Karpas-422 (cell line): Measurements from ENCODE around the gene TCF7L2. TPM values are rescaled to one million over a fixed set of nuclear protein-coding genes. Genes with fewer than 3 reads are reported as not detected.

ENCODE experiments used
- DNase-seq: peaks from one replicate; pipeline ENCODE4 v3.0.0-alpha.2; 2015
- H2AFZ ChIP-seq: fragments of 200-600 bp; sonication (generic); 2 replicates; pipeline ENCODE4 v1.6.1; 2014; ENCODE audit warnings: antibody characterized with exemption, low read length, mixed read lengths
- H3K27ac ChIP-seq: fragments of 200-600 bp; sonication (generic); 2 replicates; pipeline ENCODE4 v1.5.1; 2014; ENCODE audit warnings: mild to moderate bottlenecking, low read length, moderate library complexity
- H3K27me3 ChIP-seq: fragments of 200-600 bp; sonication (generic); 2 replicates; pipeline ENCODE4 v1.6.1; 2014; ENCODE audit warnings: low read length, mixed read lengths
- H3K36me3 ChIP-seq: fragments of 200-600 bp; sonication (generic); 2 replicates; pipeline ENCODE4 v1.6.1; 2014; ENCODE audit warnings: low read length, mixed read lengths; ENCODE audit not compliant: insufficient read depth
- H3K4me1 ChIP-seq: fragments of 200-600 bp; sonication (generic); 2 replicates; pipeline ENCODE4 v1.6.1; 2014; ENCODE audit warnings: mild to moderate bottlenecking, low read length, mixed read lengths
- H3K4me2 ChIP-seq: fragments of 200-600 bp; sonication (generic); 2 replicates; pipeline ENCODE4 v1.6.1; 2014; ENCODE audit warnings: low read length, low read depth, mild to moderate bottlenecking; ENCODE audit not compliant: poor library complexity, severe bottlenecking
- H3K4me3 ChIP-seq: fragments of 200-600 bp; sonication (generic); 2 replicates; pipeline ENCODE4 v1.5.1; 2014; ENCODE audit warnings: mild to moderate bottlenecking, antibody characterized with exemption, low read length, mixed read lengths
- H3K79me2 ChIP-seq: fragments of 200-600 bp; sonication (generic); 2 replicates; pipeline ENCODE4 v1.6.1; 2014; ENCODE audit warnings: mild to moderate bottlenecking, low read length, mixed read lengths
- H3K9ac ChIP-seq: fragments of 200-600 bp; sonication (generic); 2 replicates; pipeline ENCODE4 v1.6.0; 2014; ENCODE audit warnings: low read length
- H3K9me2 ChIP-seq: fragments of 200-600 bp; sonication (generic), shearing (Covaris generic); replicated peaks from 2 replicates; pipeline ENCODE4 v1.6.0; 2014; ENCODE audit warnings: mild to moderate bottlenecking, low read length, moderate library complexity; ENCODE audit not compliant: insufficient read depth
- H3K9me3 ChIP-seq: fragments of 300-700, 200-600 bp; sonication (generic); 2 replicates; pipeline ENCODE4 v1.6.1; 2014; ENCODE audit warnings: low read length, mixed read lengths
- H4K20me1 ChIP-seq: fragments of 200-600 bp; sonication (generic); 2 replicates; pipeline ENCODE4 v1.6.1; 2014; ENCODE audit warnings: mild to moderate bottlenecking, antibody characterized with exemption, low read length, low read depth; ENCODE audit not compliant: insufficient read depth
- total RNA-seq: library from RNA; depleted of rRNA; stranded (reverse); fragments of >200 nt; shearing (Covaris generic); gene quantifications from 2 replicates; pipeline ENCODE4 v1.2.3, GENCODE V29; 2014; ENCODE audit warnings: low replicate concordance

TCF7L2 gene
- total RNA-seq, 1 experiment from 2014 or later: not detected

GRCh38 chr10:113180401-113181154 is 230.5 kb downstream of the TCF7L2 start:
- no peak overlapping the region for H2AFZ ChIP-seq
- no peaks in the 10 kb centered on the region for H3K79me2 ChIP-seq
- no peaks in the 10 kb centered on the region for H3K36me3 ChIP-seq
- H3K27me3 ChIP-seq: no peaks in the 10 kb centered on the region
- peak; percentile 71 for DNase-seq
- no peaks in the 10 kb centered on the region for H4K20me1 ChIP-seq
- H3K4me1 ChIP-seq: peaks cover 24% of the 10 kb centered on the region
- H3K4me3 ChIP-seq: peak overlapping the region; percentile 12; the same call in 1 of the 2 replicates
- H3K27ac ChIP-seq: no peak overlapping the region
- H3K9ac ChIP-seq: no peak overlapping the region
- no peaks in the 10 kb centered on the region for H3K9me3 ChIP-seq
- peak overlapping the region; percentile 46 for H3K4me2 ChIP-seq
- no peaks in the 10 kb centered on the region for H3K9me2 ChIP-seq

DNA sequence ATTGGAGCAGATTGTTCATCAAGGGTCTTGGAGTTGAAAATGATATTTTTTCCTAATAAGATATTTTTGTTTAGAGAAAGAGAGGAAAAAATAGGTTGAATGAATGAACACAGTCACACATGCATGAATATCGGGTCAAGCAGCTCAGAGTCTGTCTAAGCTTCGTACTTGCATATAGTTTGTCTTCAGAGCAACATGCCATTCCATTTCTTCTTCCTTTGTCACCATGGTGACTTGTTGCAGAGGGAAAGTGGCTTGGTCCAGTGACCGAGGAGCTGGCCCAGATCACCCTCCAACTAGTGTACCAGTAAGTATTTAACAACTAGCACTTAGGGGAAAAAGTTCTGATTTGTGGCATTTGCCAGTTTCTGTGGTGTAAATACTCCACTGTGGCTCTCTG is 232.1 kb downstream of the TCF7L2 start:
- Histone ChIP-seq H2AFZ (no peak overlapping the region), H3K36me3 (no peaks in the 10 kb centered on the region), H3K9me2 (no peaks in the 10 kb centered on the region), H4K20me1 (no peaks in the 10 kb centered on the region), H3K4me2 (no peak overlapping the region), H3K9ac (no peak overlapping the region), H3K79me2 (no peaks in the 10 kb centered on the region), H3K4me3 (no peak overlapping the region), H3K9me3 (no peaks in the 10 kb centered on the region), H3K4me1 (peaks cover 24% of the 10 kb centered on the region), H3K27ac (no peak overlapping the region), H3K27me3 (no peaks in the 10 kb centered on the region)
- DNase-seq: no peak

DNA sequence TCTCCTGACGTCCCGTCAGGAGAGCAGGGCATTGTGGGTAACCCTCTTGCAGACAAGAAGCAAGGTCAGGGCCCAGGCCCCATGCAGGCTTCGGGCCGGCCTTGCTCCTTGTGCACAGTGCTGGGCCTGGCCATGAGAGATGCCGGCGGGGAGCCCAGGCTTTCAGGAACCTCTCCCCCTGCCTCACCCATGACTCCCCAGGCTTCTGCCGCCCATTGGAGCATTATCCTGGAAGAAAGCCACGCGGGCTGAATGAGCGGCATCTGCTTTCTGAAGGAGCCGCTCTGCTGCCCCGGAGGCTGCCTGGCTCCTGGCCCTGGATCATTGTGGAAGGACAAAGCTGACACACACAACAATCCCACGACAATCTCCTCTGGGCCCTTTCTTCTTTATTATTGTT is 233.5 kb downstream of the TCF7L2 start:
- no peaks in the 10 kb centered on the region for H4K20me1 ChIP-seq
- H3K4me1 ChIP-seq: peaks cover 24% of the 10 kb centered on the region

GRCh38 chr10:113187063-113187777 is 237.2 kb downstream of the TCF7L2 start:
- Histone ChIP-seq H3K36me3 (no peaks in the 10 kb centered on the region), H3K79me2 (no peaks in the 10 kb centered on the region), H3K4me2 (no peak overlapping the region), H3K4me1 (no peaks in the 10 kb centered on the region), H3K9me3 (no peaks in the 10 kb centered on the region), H4K20me1 (no peaks in the 10 kb centered on the region), H3K9ac (no peak overlapping the region), H3K4me3 (no peak overlapping the region), H3K9me2 (no peaks in the 10 kb centered on the region), H3K27me3 (no peaks in the 10 kb centered on the region), H3K27ac (no peak overlapping the region), H2AFZ (no peak overlapping the region)
- peak; percentile 50 for DNase-seq

More for the DNA sequence above, 233.5 kb downstream of the TCF7L2 start:
- Histone ChIP-seq H3K27ac (no peak overlapping the region), H3K79me2 (no peaks in the 10 kb centered on the region), H3K4me3 (no peak overlapping the region), H3K9me2 (no peaks in the 10 kb centered on the region), H3K36me3 (no peaks in the 10 kb centered on the region), H3K4me2 (no peak overlapping the region), H3K9me3 (no peaks in the 10 kb centered on the region), H3K27me3 (no peaks in the 10 kb centered on the region), H2AFZ (no peak overlapping the region), H3K9ac (no peak overlapping the region)
- DNase-seq: no peak

DNA sequence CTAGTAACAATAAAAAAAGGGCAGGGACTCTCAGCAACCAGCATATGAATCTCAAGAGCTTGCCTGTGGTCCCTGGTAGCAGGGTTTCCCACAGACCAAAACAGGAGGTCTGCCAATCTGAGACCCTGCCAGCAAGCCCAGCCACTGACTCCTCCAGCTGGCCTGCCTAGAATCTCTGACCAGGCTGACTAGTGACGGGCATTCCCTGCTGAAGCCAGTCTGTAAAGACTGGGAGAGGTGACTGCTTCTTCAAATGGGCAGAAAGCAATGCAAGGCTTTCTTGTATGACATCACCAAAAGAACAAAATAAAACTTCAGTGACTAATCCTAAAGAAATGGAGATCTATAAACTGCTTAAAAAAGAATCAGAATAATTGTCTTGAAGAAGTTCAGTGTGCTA is 249.4 kb downstream of the TCF7L2 start:
- Histone ChIP-seq H3K9ac (no peak overlapping the region), H3K9me3 (no peaks in the 10 kb centered on the region), H3K36me3 (no peaks in the 10 kb centered on the region), H3K9me2 (no peaks in the 10 kb centered on the region), H3K4me2 (no peak overlapping the region), H2AFZ (no peak overlapping the region), H4K20me1 (no peaks in the 10 kb centered on the region), H3K27me3 (no peaks in the 10 kb centered on the region), H3K27ac (no peak overlapping the region), H3K79me2 (no peaks in the 10 kb centered on the region), H3K4me1 (no peaks in the 10 kb centered on the region), H3K4me3 (no peak overlapping the region)
- no peak for DNase-seq

DNA sequence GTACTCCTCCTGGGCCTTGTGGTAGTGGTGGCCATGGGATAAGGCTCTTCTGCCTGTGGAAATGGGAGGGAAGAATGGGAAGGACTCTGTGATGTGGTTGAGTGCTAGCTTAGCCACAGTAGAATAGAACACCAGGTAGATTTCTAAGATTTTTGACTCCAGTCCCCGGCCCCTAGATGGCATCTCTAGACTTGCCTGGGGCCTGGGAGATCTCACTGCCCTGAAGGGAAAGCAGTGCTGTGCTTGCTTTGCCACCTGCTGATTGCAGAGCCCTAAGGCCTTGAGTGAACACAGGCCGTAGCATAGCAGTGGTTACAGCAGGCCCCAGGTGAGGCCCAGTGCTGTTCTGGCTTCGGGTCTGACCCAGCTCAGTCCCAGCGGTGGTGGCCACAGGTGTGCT is 252.0 kb downstream of the TCF7L2 start:
- H3K79me2 ChIP-seq: no peaks in the 10 kb centered on the region
- DNase-seq: no peak
- H3K27me3 ChIP-seq: no peaks in the 10 kb centered on the region

DNA sequence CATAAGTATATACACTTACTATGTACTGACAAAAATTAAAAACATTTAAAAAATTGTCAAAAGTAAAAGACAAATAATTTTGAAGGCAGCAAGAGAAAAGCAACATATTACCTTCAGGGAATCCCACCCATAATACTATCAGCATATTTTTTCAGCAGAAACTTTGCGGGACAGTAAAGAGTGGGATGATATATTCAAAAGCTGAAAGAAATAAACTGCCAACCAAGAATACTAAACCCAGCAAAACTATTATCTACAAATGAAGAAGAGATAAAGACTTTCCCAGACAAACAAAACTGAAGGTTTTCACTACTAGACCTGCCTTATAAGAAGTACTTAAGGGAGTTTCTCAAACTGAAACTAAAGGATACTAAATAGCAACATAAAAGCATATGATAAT is 257.9 kb downstream of the TCF7L2 start:
- no peak overlapping the region for H3K4me2 ChIP-seq
- H3K9me2 ChIP-seq: no peaks in the 10 kb centered on the region
- no peak overlapping the region for H3K9ac ChIP-seq
- H3K36me3 ChIP-seq: no peaks in the 10 kb centered on the region
- H3K27ac ChIP-seq: no peak overlapping the region
- 0 out of 2 replicates have a peak, but pooled peaks cover 3% of the 10 kb centered on the region for H3K9me3 ChIP-seq
- H3K79me2 ChIP-seq: no peaks in the 10 kb centered on the region
- DNase-seq: no peak
- no peak overlapping the region for H3K4me3 ChIP-seq
- no peaks in the 10 kb centered on the region for H4K20me1 ChIP-seq
- H3K27me3 ChIP-seq: no peaks in the 10 kb centered on the region
- no peaks in the 10 kb centered on the region for H3K4me1 ChIP-seq
- H2AFZ ChIP-seq: no peak overlapping the region

More for the DNA sequence above, 252.0 kb downstream of the TCF7L2 start:
- Histone ChIP-seq H3K27ac (no peak overlapping the region), H3K4me1 (no peaks in the 10 kb centered on the region), H3K9ac (no peak overlapping the region), H3K9me3 (no peaks in the 10 kb centered on the region), H4K20me1 (no peaks in the 10 kb centered on the region), H3K9me2 (no peaks in the 10 kb centered on the region), H3K4me3 (no peak overlapping the region), H2AFZ (no peak overlapping the region), H3K36me3 (no peaks in the 10 kb centered on the region), H3K4me2 (no peak overlapping the region)

- Histone ChIP-seq H3K36me3 (no peaks in the 10 kb centered on the region), H3K79me2 (no peaks in the 10 kb centered on the region), H3K4me1 (no peaks in the 10 kb centered on the region), H3K9ac (no peak overlapping the region), H3K9me2 (no peaks in the 10 kb centered on the region), H4K20me1 (no peaks in the 10 kb centered on the region), H3K4me3 (no peak overlapping the region), H3K4me2 (no peak overlapping the region), H2AFZ (no peak overlapping the region), H3K27ac (no peak overlapping the region), H3K9me3 (0 out of 2 replicates have a peak, but pooled peaks cover 2% of the 10 kb centered on the region), H3K27me3 (no peaks in the 10 kb centered on the region)
- DNase-seq: no peak
These were observed 263.0 kb downstream of the TCF7L2 start for GRCh38 chr10:113213035-113213434.
